ENCODE results near the gene PHF23.

Gene PHF23

GRCh38 chr17:7260151-7260550 lies 20.9 kb upstream of the PHF23 start:
- TF ChIP-seq, protein P1, sequence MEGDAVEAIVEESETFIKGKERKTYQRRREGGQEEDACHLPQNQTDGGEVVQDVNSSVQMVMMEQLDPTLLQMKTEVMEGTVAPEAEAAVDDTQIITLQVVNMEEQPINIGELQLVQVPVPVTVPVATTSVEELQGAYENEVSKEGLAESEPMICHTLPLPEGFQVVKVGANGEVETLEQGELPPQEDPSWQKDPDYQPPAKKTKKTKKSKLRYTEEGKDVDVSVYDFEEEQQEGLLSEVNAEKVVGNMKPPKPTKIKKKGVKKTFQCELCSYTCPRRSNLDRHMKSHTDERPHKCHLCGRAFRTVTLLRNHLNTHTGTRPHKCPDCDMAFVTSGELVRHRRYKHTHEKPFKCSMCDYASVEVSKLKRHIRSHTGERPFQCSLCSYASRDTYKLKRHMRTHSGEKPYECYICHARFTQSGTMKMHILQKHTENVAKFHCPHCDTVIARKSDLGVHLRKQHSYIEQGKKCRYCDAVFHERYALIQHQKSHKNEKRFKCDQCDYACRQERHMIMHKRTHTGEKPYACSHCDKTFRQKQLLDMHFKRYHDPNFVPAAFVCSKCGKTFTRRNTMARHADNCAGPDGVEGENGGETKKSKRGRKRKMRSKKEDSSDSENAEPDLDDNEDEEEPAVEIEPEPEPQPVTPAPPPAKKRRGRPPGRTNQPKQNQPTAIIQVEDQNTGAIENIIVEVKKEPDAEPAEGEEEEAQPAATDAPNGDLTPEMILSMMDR (IDR thresholded peaks at IDR 0.05): no peak
- H3K4me1 ChIP-seq (ENCODE audit: control insufficient read depth in 1 of 2, insufficient read depth in 1 of 2, low read depth in 1 of 2, low read length in 1 of 2): peaks cover 27 to 31% of the 10 kb centered on the region in 2 experiments
- H3K36me3 ChIP-seq: peaks cover 22% of the 10 kb centered on the region
- no peak overlapping the region for H3K4me3 ChIP-seq (ENCODE audit: low read depth in 1 of 2, low read length in 1 of 2)
- H3K27me3 ChIP-seq: peaks cover 55% of the 10 kb centered on the region
- no peak overlapping the region for H3K27ac ChIP-seq
- H3K9me3 ChIP-seq: no peaks in the 10 kb centered on the region

DNA sequence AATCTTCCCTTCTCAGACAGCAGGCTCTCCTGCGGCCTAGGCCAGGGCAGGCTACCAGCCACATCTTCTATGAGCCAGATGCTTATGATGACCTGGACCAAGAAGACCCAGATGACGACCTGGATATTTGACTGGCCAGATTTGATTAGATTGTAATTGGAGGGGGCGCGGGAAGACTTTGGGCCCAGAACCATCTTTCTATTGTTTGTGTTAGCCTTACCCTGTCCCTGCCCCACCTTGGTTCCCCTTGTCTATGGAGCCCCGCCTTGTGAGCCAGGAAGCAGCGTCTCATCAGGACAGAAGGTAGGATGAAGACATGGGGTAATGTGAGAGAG lies 20.3 kb upstream of the PHF23 start:
- H3K9me3 ChIP-seq: no peaks in the 10 kb centered on the region
- H3K27me3 ChIP-seq: peaks cover 49% of the 10 kb centered on the region
- no peak overlapping the region for H3K27ac ChIP-seq
- H3K4me3 ChIP-seq (ENCODE audit: low read depth in 1 of 2, low read length in 1 of 2): no peak overlapping the region
- H3K4me1 ChIP-seq (ENCODE audit: control insufficient read depth in 1 of 2, insufficient read depth in 1 of 2, low read depth in 1 of 2, low read length in 1 of 2): peaks cover 27 to 31% of the 10 kb centered on the region in 2 experiments
- TF ChIP-seq, protein P1 (IDR thresholded peaks at IDR 0.05): no peak
- H3K36me3 ChIP-seq: peaks cover 22% of the 10 kb centered on the region

DNA sequence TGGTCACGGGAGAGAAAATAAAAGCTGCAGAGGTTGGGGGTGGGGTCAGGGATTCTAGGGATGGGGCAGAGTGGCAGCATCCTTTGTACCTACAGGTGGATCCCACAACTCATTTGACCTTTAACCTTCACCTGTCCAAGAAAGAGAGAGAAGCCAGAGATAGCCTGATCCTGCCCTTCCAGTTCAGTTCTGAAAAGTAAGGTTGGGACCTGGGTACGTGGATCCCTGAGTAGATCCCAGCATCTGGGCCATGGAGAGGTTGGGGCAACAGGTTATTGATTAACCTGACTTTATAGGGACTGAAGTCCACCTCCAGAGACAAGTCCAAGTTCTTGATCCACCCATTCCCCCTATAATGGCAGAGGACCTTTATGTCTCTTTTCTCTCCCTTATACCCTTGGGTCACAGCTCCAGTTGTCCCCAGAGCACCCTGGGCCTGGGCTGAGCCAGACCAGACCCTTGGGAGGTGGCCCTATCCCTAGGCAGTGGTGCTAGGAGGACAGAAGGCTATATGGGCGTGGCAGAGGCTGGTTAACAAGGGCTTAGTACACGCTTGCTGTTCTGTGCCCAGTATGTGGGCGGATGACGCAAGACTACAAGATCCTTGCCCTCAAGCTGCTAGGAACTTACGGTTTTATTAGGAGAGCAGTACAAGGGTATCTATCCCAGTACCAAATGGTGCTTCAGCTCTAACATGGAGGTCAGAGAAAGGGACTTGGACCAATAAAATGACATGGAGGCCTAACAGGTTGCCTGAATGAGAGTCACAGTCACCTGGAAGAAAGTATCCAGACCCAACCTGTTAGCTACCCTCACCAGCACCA lies 19.7 kb upstream of the PHF23 start:
- Histone ChIP-seq H3K36me3 (peaks cover 22% of the 10 kb centered on the region), H3K4me3 (ENCODE audit: low read depth in 1 of 2, low read length in 1 of 2) (no peak overlapping the region), H3K9me3 (no peaks in the 10 kb centered on the region), H3K27ac (no peak overlapping the region), H3K27me3 (peaks cover 43% of the 10 kb centered on the region), H3K4me1 (ENCODE audit: control insufficient read depth in 1 of 2, insufficient read depth in 1 of 2, low read depth in 1 of 2, low read length in 1 of 2) (peaks cover 27 to 31% of the 10 kb centered on the region in 2 experiments)
- TF ChIP-seq, protein P1 (IDR thresholded peaks at IDR 0.05): no peak

GRCh38 chr17:7256766-7257456 lies 17.7 kb upstream of the PHF23 start:
- no peaks in the 10 kb centered on the region for H3K9me3 ChIP-seq
- H3K27ac ChIP-seq: no peak overlapping the region
- TF ChIP-seq, protein P1 (IDR thresholded peaks at IDR 0.05): no peak
- H3K4me3 ChIP-seq (ENCODE audit: low read depth in 1 of 2, low read length in 1 of 2): no peak overlapping the region
- peaks cover 23% of the 10 kb centered on the region for H3K27me3 ChIP-seq
- H3K4me1 ChIP-seq (ENCODE audit: control insufficient read depth in 1 of 2, insufficient read depth in 1 of 2, low read depth in 1 of 2, low read length in 1 of 2): peaks cover 21 to 22% of the 10 kb centered on the region in 2 experiments
- peaks cover 22% of the 10 kb centered on the region for H3K36me3 ChIP-seq

GRCh38 chr17:7254511-7254910 lies 15.3 kb upstream of the PHF23 start:
- H3K9me3 ChIP-seq: no peaks in the 10 kb centered on the region
- no peak overlapping the region for H3K4me3 ChIP-seq (ENCODE audit: low read depth in 1 of 2, low read length in 1 of 2)
- H3K27me3 ChIP-seq: no peaks in the 10 kb centered on the region
- TF ChIP-seq, protein P1 (IDR thresholded peaks at IDR 0.05): no peak
- no peak overlapping the region for H3K27ac ChIP-seq
- H3K36me3 ChIP-seq: peaks cover 22% of the 10 kb centered on the region
- peaks cover 24 to 26% of the 10 kb centered on the region in 2 experiments for H3K4me1 ChIP-seq (ENCODE audit: control insufficient read depth in 1 of 2, insufficient read depth in 1 of 2, low read depth in 1 of 2, low read length in 1 of 2)
